ENCODE data around the gene RLBP1.

Gene RLBP1

GRCh38 chr15:89205991-89206585 lies 15.3 kb downstream of the RLBP1 start:
- DNase-seq, result no peak

- no peak for DNase-seq
Measured at GRCh38 chr15:89203705-89204273, 17.6 kb downstream of the RLBP1 start.

DNA sequence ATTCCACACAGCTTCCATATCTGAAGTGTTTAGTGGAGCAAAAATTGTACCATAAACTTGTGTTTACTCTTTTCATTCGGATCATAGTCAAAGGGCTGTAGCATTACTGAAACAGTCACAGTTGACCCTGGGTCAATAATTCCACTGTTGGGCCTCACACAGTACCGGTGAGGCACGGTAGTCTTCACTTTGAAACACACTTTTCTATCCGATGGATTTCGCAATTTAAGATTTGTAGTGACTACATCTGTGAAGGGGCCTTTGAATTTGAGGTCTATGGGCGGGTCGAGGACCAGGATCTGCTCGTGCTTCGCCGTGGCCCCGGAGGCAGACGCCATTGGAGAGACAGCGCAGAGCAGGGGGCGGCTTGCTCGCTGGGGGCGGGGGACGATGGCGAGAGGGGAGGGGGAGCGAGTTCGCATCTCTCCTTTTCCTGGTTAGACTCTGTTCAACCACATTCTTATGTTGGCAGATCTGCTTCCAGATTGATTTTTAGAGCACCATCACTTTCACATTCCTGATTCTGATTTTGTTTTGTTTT lies 19.8 kb downstream of the RLBP1 start:
- no peak for DNase-seq

GRCh38 chr15:89200182-89200581 lies 21.2 kb downstream of the RLBP1 start:
- no peak for DNase-seq

- DNase-seq, result no peak
Measured at GRCh38 chr15:89199746-89200145, 21.6 kb downstream of the RLBP1 start.

DNA sequence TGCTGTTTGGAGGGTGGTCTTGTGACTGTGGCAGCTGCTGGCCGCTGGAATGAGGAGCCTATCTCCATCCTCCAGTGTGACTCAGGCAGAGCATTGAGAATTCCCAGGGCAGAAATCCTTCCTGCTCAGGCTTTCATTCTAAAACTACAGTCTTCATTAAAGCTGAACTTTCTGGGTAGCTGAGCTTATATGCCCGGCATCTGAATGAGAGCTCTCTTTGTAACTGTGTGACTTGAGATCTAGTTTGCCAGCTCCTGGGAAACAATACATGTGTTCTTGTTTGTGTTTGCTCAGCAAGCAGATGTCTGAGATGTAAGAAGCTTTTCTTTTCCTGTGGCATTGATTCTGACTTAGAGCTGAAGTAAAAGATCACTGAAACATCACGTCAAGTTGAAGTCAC lies 22.4 kb downstream of the RLBP1 start:
- no peak for DNase-seq

DNA sequence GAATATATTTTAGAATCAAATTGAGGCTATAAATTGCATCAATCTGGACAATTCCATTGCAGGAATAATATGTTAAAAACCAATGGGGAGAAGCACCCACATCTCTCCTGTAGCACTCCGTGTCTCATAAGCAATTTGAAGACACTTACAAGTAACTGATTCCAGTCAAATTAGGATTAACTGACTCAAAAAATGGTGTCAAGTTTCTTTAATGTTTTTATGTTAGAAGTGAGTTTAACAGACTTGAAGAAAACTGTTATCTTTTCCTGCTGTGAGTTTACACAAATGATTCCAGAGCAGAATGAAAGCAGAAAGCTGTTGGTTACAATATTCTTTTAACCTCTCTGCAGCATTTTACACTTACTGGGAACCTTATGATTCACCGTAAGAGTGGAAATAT lies 23.2 kb downstream of the RLBP1 start:
- no peak for DNase-seq

- no peak for DNase-seq
Measured at GRCh38 chr15:89197503-89197971, 23.8 kb downstream of the RLBP1 start.

- no peak for DNase-seq
Measured at GRCh38 chr15:89196994-89197393, 24.4 kb downstream of the RLBP1 start.

DNA sequence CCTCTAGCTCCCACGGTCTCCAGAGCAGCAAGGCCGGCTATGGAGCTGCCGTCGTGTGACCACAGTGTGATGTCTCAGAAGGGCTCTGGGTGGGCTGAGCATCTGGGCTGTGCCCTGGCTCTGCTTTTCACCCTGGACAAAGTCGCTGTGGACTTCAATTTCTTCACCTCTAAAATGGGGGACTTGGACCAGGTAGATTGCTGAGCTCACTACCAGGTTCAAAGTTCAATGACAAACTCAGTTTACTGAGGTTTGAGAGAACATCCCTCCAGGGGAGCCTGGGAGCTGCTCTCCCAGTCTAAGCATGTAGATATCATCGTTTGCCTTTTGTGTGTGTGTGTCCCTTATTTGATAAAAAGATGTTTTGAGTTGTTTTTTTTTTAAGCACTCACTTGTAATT lies 25.1 kb downstream of the RLBP1 start:
- no peak for DNase-seq

DNA sequence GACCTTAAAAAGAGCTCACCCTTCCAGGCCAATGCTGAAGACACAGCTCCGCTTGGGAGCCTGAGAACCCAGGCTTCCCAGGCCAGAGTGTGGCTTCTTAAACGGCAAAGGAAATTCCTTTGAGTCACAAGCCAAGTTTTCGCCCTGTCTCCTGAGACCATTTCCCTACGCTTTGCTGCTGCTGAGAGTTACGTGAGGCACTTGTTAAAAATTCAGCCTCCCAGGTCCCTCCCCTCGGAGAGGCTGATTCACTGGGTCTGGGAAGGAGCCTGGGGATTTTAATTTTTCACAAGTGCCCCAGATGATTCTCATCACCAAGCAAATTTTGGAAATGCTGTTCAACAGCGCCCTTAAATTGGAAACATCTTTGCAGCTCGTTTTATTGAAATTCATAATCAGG lies 25.5 kb downstream of the RLBP1 start:
- DNase-seq, result no peak

DNA sequence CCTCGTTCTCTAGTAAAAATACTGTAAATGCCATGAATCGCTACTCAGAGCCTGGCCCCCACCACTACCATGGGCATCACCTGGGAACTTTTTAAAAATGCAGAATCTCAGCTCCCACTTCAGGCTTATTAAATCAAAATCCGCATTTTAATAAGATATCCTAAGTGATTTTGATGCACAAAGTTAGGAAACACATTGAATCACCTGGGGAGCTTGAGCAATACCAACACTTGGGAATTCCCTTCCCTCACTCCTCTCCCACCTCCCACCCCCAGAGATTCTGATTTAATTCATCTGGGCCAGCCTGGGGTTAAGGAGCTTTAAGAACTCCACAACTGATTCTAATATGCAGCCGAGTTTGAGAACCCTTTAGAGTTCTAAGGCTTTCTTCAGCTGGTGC lies 26.8 kb downstream of the RLBP1 start:
- DNase-seq, result no peak

GRCh38 chr15:89192766-89193165 lies 28.6 kb downstream of the RLBP1 start:
- DNase-seq, result no peak

DNA sequence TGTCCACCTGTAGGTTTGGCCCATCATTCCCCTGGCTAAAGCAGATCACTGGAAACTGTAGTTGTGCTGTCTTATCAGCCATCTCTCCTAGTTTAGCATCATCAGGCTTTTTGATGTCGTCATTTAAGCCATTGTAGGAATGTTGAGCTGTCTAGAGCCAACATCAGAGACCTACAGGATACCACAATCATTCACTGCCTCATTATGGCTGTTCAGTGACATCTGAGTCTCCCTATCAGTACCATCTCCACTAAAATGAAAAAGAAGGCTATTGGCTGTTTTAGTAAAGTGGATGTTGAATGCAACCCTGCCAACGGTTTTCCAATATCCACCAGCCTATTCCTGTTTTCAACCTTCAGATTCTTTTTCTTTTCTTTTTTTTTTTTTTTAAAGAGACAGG lies 29.2 kb downstream of the RLBP1 start:
- DNase-seq, result no peak

GRCh38 chr15:89187986-89188514 lies 33.3 kb downstream of the RLBP1 start:
- no peak for DNase-seq

- DNase-seq, result no peak
Measured at GRCh38 chr15:89187301-89187985, 33.9 kb downstream of the RLBP1 start.

- no peak for DNase-seq
Measured at GRCh38 chr15:89186803-89187202, 34.6 kb downstream of the RLBP1 start.

DNA sequence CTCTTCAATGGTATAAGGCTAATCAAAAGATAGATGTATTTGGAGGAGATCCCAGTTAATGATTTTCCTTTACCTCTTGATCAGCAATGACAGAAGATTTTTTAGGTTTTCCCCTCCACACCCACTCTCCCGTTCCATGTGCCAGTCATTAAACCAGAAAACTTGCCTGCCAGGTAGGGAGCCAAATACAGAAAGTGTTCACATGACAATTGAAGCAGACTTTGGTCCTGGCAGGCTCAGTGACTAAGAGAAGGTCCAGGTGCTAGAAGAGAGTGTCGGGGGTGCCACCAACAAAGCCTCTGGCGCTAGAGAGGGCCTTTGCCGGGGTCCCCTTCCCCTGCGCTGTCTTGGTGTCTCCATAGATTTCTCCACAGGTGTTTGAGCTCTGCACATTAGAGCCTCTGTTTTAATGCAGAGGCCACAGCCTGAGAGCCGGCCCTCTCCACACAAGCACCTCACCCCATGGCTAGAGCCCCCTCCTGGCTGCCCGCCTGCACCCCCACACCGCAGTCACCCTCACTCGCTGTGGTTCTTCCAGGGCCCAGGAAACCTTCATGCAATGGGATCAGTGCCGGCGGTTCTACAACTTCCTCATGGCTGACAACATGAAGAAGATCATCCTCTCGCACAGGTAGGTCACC lies 36.4 kb downstream of the RLBP1 start:
- no peak for DNase-seq

- DNase-seq, result no peak
Measured at GRCh38 chr15:89184357-89184756, 37.0 kb downstream of the RLBP1 start.

DNA sequence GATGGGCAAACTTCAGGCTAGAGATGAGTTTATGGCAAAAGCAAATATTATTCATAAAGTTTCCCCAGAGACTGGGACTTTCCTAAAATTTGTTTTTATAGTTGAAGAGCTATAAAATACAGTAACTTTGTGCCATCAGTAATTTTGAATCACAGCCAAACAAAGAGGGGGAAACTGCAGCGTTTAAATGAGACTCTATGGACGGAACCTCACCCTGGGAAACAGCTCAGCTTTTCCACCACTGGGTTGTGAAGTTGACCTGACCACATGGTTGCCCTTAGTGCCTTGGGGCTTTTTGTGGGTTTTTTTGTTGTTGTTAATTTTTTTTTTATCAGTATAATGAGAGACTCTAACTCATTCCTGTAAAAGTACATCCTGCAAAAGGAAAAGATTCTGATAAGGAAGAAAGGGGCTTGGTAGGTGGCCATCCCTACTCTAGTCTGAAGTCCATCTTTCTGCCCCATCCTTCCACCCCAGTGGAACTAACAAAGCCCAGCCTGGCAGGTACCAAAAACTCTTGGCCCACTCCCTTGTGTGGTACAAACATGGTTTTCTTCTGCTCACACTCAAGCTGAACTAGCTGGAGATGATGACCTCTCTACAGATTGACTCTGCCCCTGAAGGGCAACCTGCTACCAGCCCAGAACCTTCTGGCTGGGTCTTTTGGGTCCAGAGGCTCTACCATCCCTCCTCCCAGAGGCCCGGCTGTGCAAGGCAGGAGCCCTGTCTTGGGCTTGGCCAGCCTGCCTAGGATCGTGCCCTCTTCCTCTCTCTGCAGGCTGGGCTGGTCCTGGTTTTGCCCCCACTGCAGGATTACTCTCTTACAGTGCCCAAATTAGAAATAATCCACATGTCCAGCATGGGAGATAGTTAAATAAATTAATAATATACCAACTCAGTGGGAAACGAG lies 41.2 kb downstream of the RLBP1 start:
- no peak for DNase-seq

DNA sequence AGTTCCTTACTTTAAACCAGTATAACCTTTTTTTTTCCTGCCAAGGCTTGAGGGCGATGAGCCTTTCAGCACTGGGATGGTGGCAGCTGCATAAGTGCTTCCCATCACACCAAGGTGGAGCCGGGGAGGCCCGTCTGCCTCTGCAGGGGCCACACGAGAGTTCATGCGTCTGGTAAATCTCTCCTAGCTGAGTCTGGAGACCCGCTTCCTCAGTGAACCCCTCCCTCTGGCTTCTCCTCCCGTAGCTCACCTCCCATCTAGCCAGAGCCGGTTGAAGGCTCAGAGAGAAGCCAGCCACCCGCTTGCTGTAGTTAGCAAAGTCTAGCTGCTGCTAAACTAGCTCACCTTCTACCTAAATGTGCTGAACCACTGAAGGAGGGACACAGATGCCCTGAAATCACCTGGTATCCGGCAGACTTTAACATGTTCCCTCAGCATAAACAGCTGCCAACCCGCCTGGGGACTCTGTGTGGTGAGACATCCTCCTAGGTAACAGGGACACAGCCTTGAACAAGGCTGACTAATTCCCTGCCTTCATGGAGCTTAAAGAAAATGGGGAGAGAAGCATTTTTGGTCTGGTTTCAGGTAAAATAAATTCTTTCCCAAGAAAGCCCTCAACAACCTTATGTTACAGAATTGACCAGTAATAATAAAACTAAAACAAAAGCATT lies 42.9 kb downstream of the RLBP1 start:
- DNase-seq, result no peak

Data from activated gamma-delta T cell treated with Interleukin-2 at 50 U/mL for 16 hours (primary cell).